ENCODE data around the gene KDSR. TPM values are rescaled to one million over a fixed set of nuclear protein-coding genes. Genes with fewer than 3 reads are reported as not detected.

The KDSR gene
- total and polyA plus RNA-seq, 8 donors, result 6.4 to 199 (median 11.6) TPM

DNA sequence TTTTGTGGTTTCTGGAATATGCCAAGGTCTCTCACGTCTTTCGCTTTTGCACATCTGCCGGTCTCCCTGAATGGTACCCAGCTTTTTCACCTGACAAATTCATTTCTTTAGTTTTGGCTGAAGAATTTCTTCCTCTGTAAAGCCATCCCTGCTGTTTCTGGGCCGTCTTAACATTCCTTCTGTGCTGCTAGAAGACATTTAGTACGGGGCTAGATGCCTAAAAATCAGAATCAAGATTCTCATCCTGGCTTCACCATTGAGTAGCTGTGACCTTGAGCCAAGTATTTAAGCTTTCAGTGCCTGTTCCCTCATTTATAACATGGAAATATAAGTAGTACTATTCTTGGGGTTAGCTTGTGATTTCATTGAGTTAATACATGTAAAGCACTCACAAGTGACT is 41.0 kb downstream of the KDSR start:
- peaks cover 3 to 15% (median 12%) of the 10 kb centered on the region in 4 donors for H3K4me1 ChIP-seq
- intact Hi-C loops (cut with DNase I; ENCODE audit: low total_unique reads), result loop anchor here (5.0 kb wide), 1 partner anchor 199 kb away; no protein-coding TSS in a partner anchor
- H3K36me3 ChIP-seq, result peaks cover 0 to 22% (median 19%) of the 10 kb centered on the region in 4 donors
- H3K27me3 ChIP-seq, result no peaks in the 10 kb centered on the region
- no peaks in the 10 kb centered on the region for H3K9me3 ChIP-seq
- TF ChIP-seq POLR2A (IDR thresholded peaks at IDR 0.05) (no peak), POLR2AphosphoS5 (IDR thresholded peaks at IDR 0.05) (no peak), EP300 (IDR thresholded peaks at IDR 0.05) (no peak)
- TF ChIP-seq, protein P1, sequence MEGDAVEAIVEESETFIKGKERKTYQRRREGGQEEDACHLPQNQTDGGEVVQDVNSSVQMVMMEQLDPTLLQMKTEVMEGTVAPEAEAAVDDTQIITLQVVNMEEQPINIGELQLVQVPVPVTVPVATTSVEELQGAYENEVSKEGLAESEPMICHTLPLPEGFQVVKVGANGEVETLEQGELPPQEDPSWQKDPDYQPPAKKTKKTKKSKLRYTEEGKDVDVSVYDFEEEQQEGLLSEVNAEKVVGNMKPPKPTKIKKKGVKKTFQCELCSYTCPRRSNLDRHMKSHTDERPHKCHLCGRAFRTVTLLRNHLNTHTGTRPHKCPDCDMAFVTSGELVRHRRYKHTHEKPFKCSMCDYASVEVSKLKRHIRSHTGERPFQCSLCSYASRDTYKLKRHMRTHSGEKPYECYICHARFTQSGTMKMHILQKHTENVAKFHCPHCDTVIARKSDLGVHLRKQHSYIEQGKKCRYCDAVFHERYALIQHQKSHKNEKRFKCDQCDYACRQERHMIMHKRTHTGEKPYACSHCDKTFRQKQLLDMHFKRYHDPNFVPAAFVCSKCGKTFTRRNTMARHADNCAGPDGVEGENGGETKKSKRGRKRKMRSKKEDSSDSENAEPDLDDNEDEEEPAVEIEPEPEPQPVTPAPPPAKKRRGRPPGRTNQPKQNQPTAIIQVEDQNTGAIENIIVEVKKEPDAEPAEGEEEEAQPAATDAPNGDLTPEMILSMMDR (IDR thresholded peaks at IDR 0.05), result no peak
- H3K4me3 ChIP-seq, result no peak overlapping the region
- WGBS, 5 donors, result 80 to 87% (median 82%) methylated on average over 5 of the region's 5 CpGs
- H3K27ac ChIP-seq, result no peak overlapping the region
- DNase-seq, result no peak

DNA sequence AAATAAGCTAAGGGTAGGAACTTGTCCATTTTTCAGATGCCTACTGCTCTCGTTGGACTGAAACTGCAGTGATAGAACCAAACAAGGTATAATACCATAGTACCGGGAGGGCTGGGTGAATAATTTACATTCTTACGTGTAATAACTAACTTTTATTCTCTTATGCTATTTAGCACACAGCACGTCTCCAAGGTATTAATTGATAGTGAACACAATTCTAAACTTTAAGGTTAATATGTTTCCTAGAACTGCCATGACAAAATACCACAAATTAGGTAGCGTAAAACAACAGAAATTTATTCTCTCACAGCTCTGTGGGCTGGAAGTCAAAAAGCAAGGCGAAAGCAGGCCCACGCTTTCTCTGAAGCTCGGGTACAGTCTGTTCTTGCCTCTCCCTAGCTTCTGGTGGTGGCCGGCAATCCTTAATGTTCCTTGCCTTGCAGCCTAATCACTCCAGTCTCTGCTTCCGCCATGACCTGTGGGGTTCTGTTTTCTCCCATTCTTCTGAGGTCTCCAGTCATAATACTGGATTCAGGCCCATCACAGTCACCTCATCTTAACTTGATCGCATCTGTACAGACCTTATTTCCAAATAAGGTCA is 41.8 kb downstream of the KDSR start:
- peaks cover 0 to 14% (median 11%) of the 10 kb centered on the region in 4 donors for H3K36me3 ChIP-seq
- WGBS, 5 donors, result 84 to 89% (median 86%) methylated on average over 11 of the region's 11 CpGs
- H3K27ac ChIP-seq, result no peak overlapping the region
- DNase-seq, result no peak
- no peaks in the 10 kb centered on the region for H3K9me3 ChIP-seq
- intact Hi-C loops (cut with DNase I; ENCODE audit: low total_unique reads), result loop anchor here (5.0 kb wide), 1 partner anchor 198 kb away; no protein-coding TSS in a partner anchor
- no peak overlapping the region for H3K4me3 ChIP-seq
- H3K4me1 ChIP-seq, result peaks cover 6 to 22% (median 18%) of the 10 kb centered on the region in 4 donors
- H3K27me3 ChIP-seq, result no peaks in the 10 kb centered on the region
- TF ChIP-seq, protein P1 (IDR thresholded peaks at IDR 0.05), result no peak
- TF ChIP-seq EP300 (IDR thresholded peaks at IDR 0.05), result no peak
- TF ChIP-seq POLR2AphosphoS5 (IDR thresholded peaks at IDR 0.05), result no peak
- TF ChIP-seq POLR2A (IDR thresholded peaks at IDR 0.05), result no peak

DNA sequence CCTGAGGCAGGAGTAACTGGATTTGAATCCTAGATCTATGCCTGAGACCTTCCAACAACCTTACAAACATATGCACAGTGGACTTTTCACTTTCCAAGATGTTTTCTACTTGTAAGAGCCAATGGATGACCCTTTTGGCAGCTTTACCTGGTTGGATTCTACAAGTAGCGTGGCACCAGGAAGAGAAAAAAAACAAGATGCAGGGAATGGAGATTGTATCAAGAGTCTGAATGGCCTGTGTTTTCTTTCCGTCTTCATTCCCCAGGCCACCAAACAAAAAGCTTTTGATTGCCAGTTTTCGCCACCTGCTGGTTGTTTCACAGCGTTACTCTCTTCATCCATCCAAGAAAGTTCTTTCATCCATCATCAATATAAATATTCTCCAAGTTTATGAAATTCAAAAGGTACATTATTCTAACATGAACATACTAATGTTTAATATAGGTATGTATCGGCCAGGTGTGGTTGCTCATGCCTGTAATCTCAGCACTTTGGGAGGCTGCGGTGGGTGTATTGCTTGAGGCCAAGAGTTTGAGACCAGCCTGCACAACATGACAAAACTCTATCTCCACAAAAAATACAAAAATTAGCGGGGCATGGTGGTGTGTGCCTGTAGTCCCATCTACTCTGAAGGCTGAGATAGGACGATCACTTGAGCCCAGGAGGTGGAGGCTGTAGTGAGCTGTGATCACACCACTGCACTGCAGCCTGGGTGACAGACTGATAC is 43.9 kb downstream of the KDSR start:
- Histone ChIP-seq H3K36me3 (no peaks in the 10 kb centered on the region), H3K4me1 (peaks cover 6 to 37% (median 33%) of the 10 kb centered on the region in 4 donors), H3K27me3 (peaks cover 0 to 16% (median 7%) of the 10 kb centered on the region in 3 donors), H3K9me3 (no peaks in the 10 kb centered on the region), H3K4me3 (no peak overlapping the region), H3K27ac (peak overlapping the region in 2 of 5 donors; percentile 1 to 62)
- DNase-seq, result peak; percentile 51 to 90
- intact Hi-C loops (cut with DNase I; ENCODE audit: low total_unique reads), result loop anchor here (5.0 kb wide), 1 partner anchor 306 kb away; no protein-coding TSS in a partner anchor
- no peak for TF ChIP-seq EP300 (IDR thresholded peaks at IDR 0.05)
- TF ChIP-seq POLR2AphosphoS5 (IDR thresholded peaks at IDR 0.05), result peak in 1 of 3 donors; percentile 50
- TF ChIP-seq POLR2A (IDR thresholded peaks at IDR 0.05), result no peak
- TF ChIP-seq, protein P1 (IDR thresholded peaks at IDR 0.05), result peak in 5 of 7 experiments; percentile 57 to 88 (median 78)
- WGBS, 5 donors, result 23 to 30% (median 25%) methylated on average over 8 of the region's 8 CpGs

DNA sequence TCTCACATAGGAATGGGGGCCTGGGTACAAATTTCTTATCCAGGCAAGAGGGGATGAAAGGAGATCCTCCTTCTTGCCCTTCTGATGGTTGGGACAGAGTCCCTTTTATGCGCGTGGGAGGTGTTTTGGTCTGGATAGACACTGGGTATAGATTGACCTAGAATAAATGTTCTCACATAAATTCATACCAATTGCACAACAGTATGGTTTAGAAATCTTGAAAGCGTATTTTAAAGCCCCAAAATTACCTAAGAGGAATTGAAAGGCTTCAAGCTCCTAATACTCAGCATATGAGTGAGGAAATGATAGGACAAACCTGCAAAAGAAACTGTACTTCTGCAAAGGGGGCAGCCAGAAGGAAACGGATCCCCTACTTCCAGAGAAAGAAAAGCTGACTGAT is 44.8 kb downstream of the KDSR start:
- Histone ChIP-seq H3K27ac (peak overlapping the region in 2 of 5 donors; percentile 1 to 62), H3K9me3 (no peaks in the 10 kb centered on the region), H3K36me3 (no peaks in the 10 kb centered on the region), H3K4me1 (peaks cover 6 to 42% (median 37%) of the 10 kb centered on the region in 4 donors), H3K27me3 (peaks cover 0 to 22% (median 9%) of the 10 kb centered on the region in 3 donors), H3K4me3 (no peak overlapping the region)
- TF ChIP-seq POLR2AphosphoS5 (IDR thresholded peaks at IDR 0.05) (no peak), POLR2A (IDR thresholded peaks at IDR 0.05) (no peak), EP300 (IDR thresholded peaks at IDR 0.05) (no peak)
- TF ChIP-seq, protein P1 (IDR thresholded peaks at IDR 0.05), result no peak
- 75 to 91% (median 87%) methylated on average over 4 of the region's 4 CpGs for WGBS, 5 donors
- intact Hi-C loops (cut with DNase I; ENCODE audit: low total_unique reads), result loop anchor here (5.0 kb wide), 1 partner anchor 305 kb away; no protein-coding TSS in a partner anchor
- DNase-seq, result no peak

Data from stomach (tissue), 9 donors.